Vagina (tissue), 2 donors: ENCODE measurements around the gene DNAI1.

ENCODE experiments used
- CTCF ChIP-seq, 3 experiments: fragments of 450-650 bp in 2 of 3; fragments of 200-600 bp in 1 of 3; sonication (generic) in 1 of 3; IDR thresholded peaks; one replicate each; pipeline ENCODE4 v1.5.1; 2017 to 2019; ENCODE audit warnings: antibody characterized with exemption in 3 of 3, mild to moderate bottlenecking in 2 of 3, moderate library complexity in 2 of 3
- POLR2A ChIP-seq, 2 donors: fragments of 450-650 bp; IDR thresholded peaks; one replicate each; pipeline ENCODE4 v1.6.1; 2017; ENCODE audit warnings: antibody characterized with exemption in 2 of 2, mild to moderate bottlenecking in 2 of 2, moderate library complexity in 2 of 2

GRCh38 chr9:34565856-34566255, 107.3 kb downstream of the DNAI1 start:
- TF ChIP-seq POLR2A (IDR thresholded peaks at IDR 0.05) = no peak
- no peak for TF ChIP-seq CTCF (IDR thresholded peaks at IDR 0.05)
